ENCODE measurements around the gene ELF1. TPM values are rescaled to one million over a fixed set of nuclear protein-coding genes. Genes with fewer than 3 reads are reported as not detected.

The ELF1 gene
- total and polyA plus RNA-seq, 2 experiments from 2014 or later: 7.0 to 12.7 TPM

GRCh38 chr13:40911341-40911740 is 107.8 kb downstream of the ELF1 start:
- Histone ChIP-seq H3K27ac (ENCODE audit: low read depth) (no peak overlapping the region), H3K79me2 (replicated peaks; ENCODE audit: insufficient read depth) (no peaks in the 10 kb centered on the region), H3F3A (replicated peaks; ENCODE audit: low read depth) (no peaks in the 10 kb centered on the region), H3K4me1 (ENCODE audit: insufficient read depth) (no peaks in the 10 kb centered on the region), H3K4me3 (no peak overlapping the region), H2AFZ (no peak overlapping the region), H3K9me2 (ENCODE audit: insufficient read depth) (no peaks in the 10 kb centered on the region), H4K20me1 (replicated peaks; ENCODE audit: insufficient read depth) (no peaks in the 10 kb centered on the region), H3K36me3 (ENCODE audit: insufficient read depth) (no peaks in the 10 kb centered on the region; the same call in 1 of the 2 replicates), H3K27me3 (ENCODE audit: insufficient read depth) (no peaks in the 10 kb centered on the region), H3K4me2 (no peak overlapping the region)
- Mint-ChIP-seq H3K9me3 (no peaks in the 10 kb centered on the region), H3K4me3 (no peak overlapping the region), H3K4me1 (no peaks in the 10 kb centered on the region), H3K27me3 (ENCODE audit: insufficient read depth, low read depth, poor library complexity) (peaks cover 2% of the 10 kb centered on the region), H3K27ac (no peak overlapping the region), H3K36me3 (ENCODE audit: low read depth) (no peaks in the 10 kb centered on the region)
- DNase-seq (ENCODE audit: low spot score) (no peak), ATAC-seq (no peak)
- no peak for TF ChIP-seq POLR2AphosphoS5 (IDR thresholded peaks at IDR 0.05; ENCODE audit: low read depth)
- TF ChIP-seq, protein P1, sequence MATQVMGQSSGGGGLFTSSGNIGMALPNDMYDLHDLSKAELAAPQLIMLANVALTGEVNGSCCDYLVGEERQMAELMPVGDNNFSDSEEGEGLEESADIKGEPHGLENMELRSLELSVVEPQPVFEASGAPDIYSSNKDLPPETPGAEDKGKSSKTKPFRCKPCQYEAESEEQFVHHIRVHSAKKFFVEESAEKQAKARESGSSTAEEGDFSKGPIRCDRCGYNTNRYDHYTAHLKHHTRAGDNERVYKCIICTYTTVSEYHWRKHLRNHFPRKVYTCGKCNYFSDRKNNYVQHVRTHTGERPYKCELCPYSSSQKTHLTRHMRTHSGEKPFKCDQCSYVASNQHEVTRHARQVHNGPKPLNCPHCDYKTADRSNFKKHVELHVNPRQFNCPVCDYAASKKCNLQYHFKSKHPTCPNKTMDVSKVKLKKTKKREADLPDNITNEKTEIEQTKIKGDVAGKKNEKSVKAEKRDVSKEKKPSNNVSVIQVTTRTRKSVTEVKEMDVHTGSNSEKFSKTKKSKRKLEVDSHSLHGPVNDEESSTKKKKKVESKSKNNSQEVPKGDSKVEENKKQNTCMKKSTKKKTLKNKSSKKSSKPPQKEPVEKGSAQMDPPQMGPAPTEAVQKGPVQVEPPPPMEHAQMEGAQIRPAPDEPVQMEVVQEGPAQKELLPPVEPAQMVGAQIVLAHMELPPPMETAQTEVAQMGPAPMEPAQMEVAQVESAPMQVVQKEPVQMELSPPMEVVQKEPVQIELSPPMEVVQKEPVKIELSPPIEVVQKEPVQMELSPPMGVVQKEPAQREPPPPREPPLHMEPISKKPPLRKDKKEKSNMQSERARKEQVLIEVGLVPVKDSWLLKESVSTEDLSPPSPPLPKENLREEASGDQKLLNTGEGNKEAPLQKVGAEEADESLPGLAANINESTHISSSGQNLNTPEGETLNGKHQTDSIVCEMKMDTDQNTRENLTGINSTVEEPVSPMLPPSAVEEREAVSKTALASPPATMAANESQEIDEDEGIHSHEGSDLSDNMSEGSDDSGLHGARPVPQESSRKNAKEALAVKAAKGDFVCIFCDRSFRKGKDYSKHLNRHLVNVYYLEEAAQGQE (IDR thresholded peaks at IDR 0.05; ENCODE audit: unreplicated experiment): no peak
- no peak for TF ChIP-seq CTCF (conservative IDR thresholded peaks at IDR 0.05; ENCODE audit: low read depth in 2 of 2)
- TF ChIP-seq ETS1 (IDR thresholded peaks at IDR 0.05): no peak
- TF ChIP-seq NANOG (IDR thresholded peaks at IDR 0.05; ENCODE audit: borderline replicate concordance): no peak
- no peak for TF ChIP-seq ZNF331 (CRISPR knock-in tag; IDR thresholded peaks at IDR 0.05; ENCODE audit: low read depth)
- no peak for TF ChIP-seq CREB1 (CRISPR knock-in tag; IDR thresholded peaks at IDR 0.05; ENCODE audit: low read depth)
- TF ChIP-seq EZH2phosphoT487 (IDR thresholded peaks at IDR 0.05; ENCODE audit: unreplicated experiment): no peak
- TF ChIP-seq STAT1 (IDR thresholded peaks at IDR 0.05; ENCODE audit: unreplicated experiment): no peak
- no peak for TF ChIP-seq EZH2 (IDR thresholded peaks at IDR 0.05; ENCODE audit: low read depth, unreplicated experiment)
- TF ChIP-seq, protein P2, sequence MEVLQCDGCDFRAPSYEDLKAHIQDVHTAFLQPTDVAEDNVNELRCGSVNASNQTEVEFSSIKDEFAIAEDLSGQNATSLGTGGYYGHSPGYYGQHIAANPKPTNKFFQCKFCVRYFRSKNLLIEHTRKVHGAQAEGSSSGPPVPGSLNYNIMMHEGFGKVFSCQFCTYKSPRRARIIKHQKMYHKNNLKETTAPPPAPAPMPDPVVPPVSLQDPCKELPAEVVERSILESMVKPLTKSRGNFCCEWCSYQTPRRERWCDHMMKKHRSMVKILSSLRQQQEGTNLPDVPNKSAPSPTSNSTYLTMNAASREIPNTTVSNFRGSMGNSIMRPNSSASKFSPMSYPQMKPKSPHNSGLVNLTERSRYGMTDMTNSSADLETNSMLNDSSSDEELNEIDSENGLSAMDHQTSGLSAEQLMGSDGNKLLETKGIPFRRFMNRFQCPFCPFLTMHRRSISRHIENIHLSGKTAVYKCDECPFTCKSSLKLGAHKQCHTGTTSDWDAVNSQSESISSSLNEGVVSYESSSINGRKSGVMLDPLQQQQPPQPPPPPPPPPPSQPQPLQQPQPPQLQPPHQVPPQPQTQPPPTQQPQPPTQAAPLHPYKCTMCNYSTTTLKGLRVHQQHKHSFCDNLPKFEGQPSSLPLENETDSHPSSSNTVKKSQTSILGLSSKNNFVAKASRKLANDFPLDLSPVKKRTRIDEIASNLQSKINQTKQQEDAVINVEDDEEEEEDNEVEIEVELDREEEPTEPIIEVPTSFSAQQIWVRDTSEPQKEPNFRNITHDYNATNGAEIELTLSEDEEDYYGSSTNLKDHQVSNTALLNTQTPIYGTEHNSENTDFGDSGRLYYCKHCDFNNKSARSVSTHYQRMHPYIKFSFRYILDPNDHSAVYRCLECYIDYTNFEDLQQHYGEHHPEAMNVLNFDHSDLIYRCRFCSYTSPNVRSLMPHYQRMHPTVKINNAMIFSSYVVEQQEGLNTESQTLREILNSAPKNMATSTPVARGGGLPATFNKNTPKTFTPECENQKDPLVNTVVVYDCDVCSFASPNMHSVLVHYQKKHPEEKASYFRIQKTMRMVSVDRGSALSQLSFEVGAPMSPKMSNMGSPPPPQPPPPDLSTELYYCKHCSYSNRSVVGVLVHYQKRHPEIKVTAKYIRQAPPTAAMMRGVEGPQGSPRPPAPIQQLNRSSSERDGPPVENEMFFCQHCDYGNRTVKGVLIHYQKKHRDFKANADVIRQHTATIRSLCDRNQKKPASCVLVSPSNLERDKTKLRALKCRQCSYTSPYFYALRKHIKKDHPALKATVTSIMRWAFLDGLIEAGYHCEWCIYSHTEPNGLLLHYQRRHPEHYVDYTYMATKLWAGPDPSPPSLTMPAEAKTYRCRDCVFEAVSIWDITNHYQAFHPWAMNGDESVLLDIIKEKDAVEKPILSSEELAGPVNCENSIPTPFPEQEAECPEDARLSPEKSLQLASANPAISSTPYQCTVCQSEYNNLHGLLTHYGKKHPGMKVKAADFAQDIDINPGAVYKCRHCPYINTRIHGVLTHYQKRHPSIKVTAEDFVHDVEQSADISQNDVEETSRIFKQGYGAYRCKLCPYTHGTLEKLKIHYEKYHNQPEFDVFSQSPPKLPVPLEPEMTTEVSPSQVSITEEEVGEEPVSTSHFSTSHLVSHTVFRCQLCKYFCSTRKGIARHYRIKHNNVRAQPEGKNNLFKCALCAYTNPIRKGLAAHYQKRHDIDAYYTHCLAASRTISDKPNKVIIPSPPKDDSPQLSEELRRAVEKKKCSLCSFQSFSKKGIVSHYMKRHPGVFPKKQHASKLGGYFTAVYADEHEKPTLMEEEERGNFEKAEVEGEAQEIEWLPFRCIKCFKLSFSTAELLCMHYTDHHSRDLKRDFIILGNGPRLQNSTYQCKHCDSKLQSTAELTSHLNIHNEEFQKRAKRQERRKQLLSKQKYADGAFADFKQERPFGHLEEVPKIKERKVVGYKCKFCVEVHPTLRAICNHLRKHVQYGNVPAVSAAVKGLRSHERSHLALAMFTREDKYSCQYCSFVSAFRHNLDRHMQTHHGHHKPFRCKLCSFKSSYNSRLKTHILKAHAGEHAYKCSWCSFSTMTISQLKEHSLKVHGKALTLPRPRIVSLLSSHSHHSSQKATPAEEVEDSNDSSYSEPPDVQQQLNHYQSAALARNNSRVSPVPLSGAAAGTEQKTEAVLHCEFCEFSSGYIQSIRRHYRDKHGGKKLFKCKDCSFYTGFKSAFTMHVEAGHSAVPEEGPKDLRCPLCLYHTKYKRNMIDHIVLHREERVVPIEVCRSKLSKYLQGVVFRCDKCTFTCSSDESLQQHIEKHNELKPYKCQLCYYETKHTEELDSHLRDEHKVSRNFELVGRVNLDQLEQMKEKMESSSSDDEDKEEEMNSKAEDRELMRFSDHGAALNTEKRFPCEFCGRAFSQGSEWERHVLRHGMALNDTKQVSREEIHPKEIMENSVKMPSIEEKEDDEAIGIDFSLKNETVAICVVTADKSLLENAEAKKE (CRISPR knock-in tag; IDR thresholded peaks at IDR 0.05): no peak
